ENCODE measurements around the gene SH3RF2.

- TF ChIP-seq, protein P1, sequence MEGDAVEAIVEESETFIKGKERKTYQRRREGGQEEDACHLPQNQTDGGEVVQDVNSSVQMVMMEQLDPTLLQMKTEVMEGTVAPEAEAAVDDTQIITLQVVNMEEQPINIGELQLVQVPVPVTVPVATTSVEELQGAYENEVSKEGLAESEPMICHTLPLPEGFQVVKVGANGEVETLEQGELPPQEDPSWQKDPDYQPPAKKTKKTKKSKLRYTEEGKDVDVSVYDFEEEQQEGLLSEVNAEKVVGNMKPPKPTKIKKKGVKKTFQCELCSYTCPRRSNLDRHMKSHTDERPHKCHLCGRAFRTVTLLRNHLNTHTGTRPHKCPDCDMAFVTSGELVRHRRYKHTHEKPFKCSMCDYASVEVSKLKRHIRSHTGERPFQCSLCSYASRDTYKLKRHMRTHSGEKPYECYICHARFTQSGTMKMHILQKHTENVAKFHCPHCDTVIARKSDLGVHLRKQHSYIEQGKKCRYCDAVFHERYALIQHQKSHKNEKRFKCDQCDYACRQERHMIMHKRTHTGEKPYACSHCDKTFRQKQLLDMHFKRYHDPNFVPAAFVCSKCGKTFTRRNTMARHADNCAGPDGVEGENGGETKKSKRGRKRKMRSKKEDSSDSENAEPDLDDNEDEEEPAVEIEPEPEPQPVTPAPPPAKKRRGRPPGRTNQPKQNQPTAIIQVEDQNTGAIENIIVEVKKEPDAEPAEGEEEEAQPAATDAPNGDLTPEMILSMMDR (IDR thresholded peaks at IDR 0.05) = no peak
- TF ChIP-seq EP300 (IDR thresholded peaks at IDR 0.05) = no peak
Measured at GRCh38 chr5:146009020-146009419, 72.6 kb downstream of the SH3RF2 start.

Data from ovary (tissue), 3 donors.